ENCODE data around the gene MLH1. TPM values are rescaled to one million over a fixed set of nuclear protein-coding genes. Genes with fewer than 3 reads are reported as not detected.

MLH1 gene
- total and polyA plus RNA-seq, 2 of the 8 experiments (the other 6 are each of a cell fraction or from before 2014, with no cell fraction given): 36.4 to 47.3 TPM

DNA sequence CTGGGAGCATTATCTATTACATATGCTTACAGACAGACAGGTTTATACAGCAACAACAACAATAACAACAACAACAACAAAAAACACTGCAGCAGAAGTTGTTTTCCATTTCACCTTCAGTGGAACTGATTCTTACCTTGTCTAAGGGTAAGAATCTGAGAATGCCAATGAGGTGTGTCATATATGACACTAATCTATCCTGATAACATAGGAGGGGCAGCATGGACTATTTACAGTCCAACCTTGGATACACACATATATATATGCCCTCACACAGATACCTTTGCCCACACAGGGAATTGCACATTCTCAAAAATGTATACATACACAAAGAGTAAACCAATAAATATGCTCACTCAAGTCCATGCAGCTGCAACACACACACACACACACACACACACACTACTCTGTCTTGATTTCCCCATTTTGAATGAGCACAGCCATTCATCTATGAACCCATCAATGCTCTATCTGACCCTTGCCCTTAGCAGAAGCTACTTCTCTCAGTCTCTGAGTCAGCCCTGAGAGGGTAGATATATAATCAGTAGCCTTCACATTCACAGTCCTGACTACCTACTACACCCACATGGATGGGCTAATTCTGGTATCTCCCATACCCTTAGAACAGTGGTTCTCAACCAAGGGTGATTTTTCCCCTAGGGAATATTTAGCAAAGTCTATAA lies 38.7 kb upstream of the MLH1 start:
- no peak overlapping the region for H4K5ac ChIP-seq (ENCODE audit: insufficient read length, low read depth, low read length)
- H3K14ac ChIP-seq (ENCODE audit: insufficient read length): no peak overlapping the region
- H2AK5ac ChIP-seq (ENCODE audit: low read depth, low read length): no peak overlapping the region
- no peaks in the 10 kb centered on the region for H3K23me2 ChIP-seq (ENCODE audit: low read depth, low read length)
- no peaks in the 10 kb centered on the region for H3K36me3 ChIP-seq (ENCODE audit: control insufficient read depth in 2 of 4, insufficient read depth in 4 of 4, low read length in 3 of 4)
- ChIA-PET POLR2A (ENCODE audit: partially characterized antibody) (interaction anchor here (6.8 kb wide), 1 partner anchor 10 kb away, joined by 25 read pairs; the partner anchor contains the start of gene TRANK1), CTCF (ENCODE audit: partially characterized antibody) (interaction anchor here (0.5 to 9.6 kb wide), 9 partner anchors 9 to 259 kb away, joined by 3 to 125 read pairs (median 6); no protein-coding TSS in a partner anchor)
- no peak overlapping the region for H2BK120ac ChIP-seq (replicated peaks; ENCODE audit: low read depth, low read length)
- H3K9ac ChIP-seq (replicated peaks in 1 of 4; ENCODE audit: extremely low read depth in 1 of 4, low read depth in 3 of 4, low read length in 3 of 4): no peak overlapping the region
- H3K56ac ChIP-seq (replicated peaks; ENCODE audit: insufficient read length, low read depth, low read length): no peak overlapping the region
- H3K79me2 ChIP-seq (ENCODE audit: control insufficient read depth in 1 of 2, insufficient read depth in 2 of 2, low read length in 2 of 2): no peaks in the 10 kb centered on the region
- peaks cover 0 to 2% (median 0%) of the 10 kb centered on the region in 4 experiments; a peak in 2 of 7 replicates for H3K4me1 ChIP-seq (replicated peaks in 1 of 4; ENCODE audit: control insufficient read depth in 3 of 4, insufficient read depth in 4 of 4, low read length in 3 of 4)
- no peak overlapping the region for H3K4me2 ChIP-seq (ENCODE audit: insufficient read depth in 1 of 2, low read depth in 2 of 2, low read length in 2 of 2)
- no peak overlapping the region for H2BK15ac ChIP-seq (ENCODE audit: low read length)
- H3K27me3 ChIP-seq (replicated peaks in 1 of 4; ENCODE audit: control insufficient read depth in 3 of 4, extremely low read depth in 1 of 4, insufficient read depth in 3 of 4, low read length in 3 of 4): no peaks in the 10 kb centered on the region
- H4K91ac ChIP-seq (replicated peaks; ENCODE audit: insufficient read length, low read length): no peak overlapping the region
- H4K20me1 ChIP-seq (replicated peaks in 1 of 2; ENCODE audit: control insufficient read depth in 1 of 2, insufficient read depth in 2 of 2, low read length in 2 of 2): no peaks in the 10 kb centered on the region
- no peaks in the 10 kb centered on the region for H3K79me1 ChIP-seq (ENCODE audit: low read depth, low read length)
- no peak overlapping the region for H2BK12ac ChIP-seq (ENCODE audit: low read depth, low read length)
- no peak overlapping the region for H4K8ac ChIP-seq (ENCODE audit: extremely low read depth, insufficient read depth, low read length)
- H2BK5ac ChIP-seq (ENCODE audit: low read depth, low read length): no peak overlapping the region
- no peak for FAIRE-seq
- peak in 1 of 2 experiments; percentile 20 for DNase-seq (ENCODE audit: low read depth in 1 of 2, low spot score in 2 of 2)
- H3K27ac ChIP-seq (ENCODE audit: low read depth, low read length): no peak overlapping the region
- no peak overlapping the region for H3K4me3 ChIP-seq (ENCODE audit: extremely low read depth in 1 of 4, insufficient read depth in 2 of 4, low read depth in 3 of 4, low read length in 4 of 4)
- no peaks in the 10 kb centered on the region for H3K9me3 ChIP-seq (ENCODE audit: insufficient read depth in 2 of 2, low read depth in 1 of 2, low read length in 1 of 2)
- no peak overlapping the region for H2BK20ac ChIP-seq (ENCODE audit: low read length)
- no peak overlapping the region for H3K4ac ChIP-seq (replicated peaks; ENCODE audit: insufficient read length, low read depth, low read length)
- H3K18ac ChIP-seq (ENCODE audit: extremely low read depth, low read length): no peak overlapping the region
- no peak overlapping the region for H2AFZ ChIP-seq (ENCODE audit: low read length)
- H3K23ac ChIP-seq (ENCODE audit: insufficient read length): no peak overlapping the region
- TF ChIP-seq CHD2 (IDR thresholded peaks at IDR 0.05; ENCODE audit: low read length): no peak
- no peak for TF ChIP-seq SIX5 (IDR thresholded peaks at IDR 0.05; ENCODE audit: low read depth, low read length)
- TF ChIP-seq HDAC6 (IDR thresholded peaks at IDR 0.05; ENCODE audit: low read depth, low read length): no peak
- TF ChIP-seq SP4 (IDR thresholded peaks at IDR 0.05; ENCODE audit: low read length): no peak
- no peak for TF ChIP-seq SP1 (IDR thresholded peaks at IDR 0.05; ENCODE audit: low read depth, low read length)
- TF ChIP-seq ZNF274 (IDR thresholded peaks at IDR 0.05; ENCODE audit: borderline replicate concordance, extremely low read depth, low read length): no peak
- no peak for TF ChIP-seq RNF2 (IDR thresholded peaks at IDR 0.05; ENCODE audit: borderline replicate concordance, low read depth, low read length, missing control alignments, poor library complexity, severe bottlenecking)
- no peak for TF ChIP-seq NANOG (IDR thresholded peaks at IDR 0.05; ENCODE audit: insufficient read depth, low read depth, low read length, poor library complexity, severe bottlenecking)
- no peak for TF ChIP-seq JUND (IDR thresholded peaks at IDR 0.05; ENCODE audit: low read length)
- TF ChIP-seq GABPA (IDR thresholded peaks at IDR 0.05; ENCODE audit: borderline replicate concordance, insufficient read depth, low read length): no peak
- no peak for TF ChIP-seq NRF1 (IDR thresholded peaks at IDR 0.05; ENCODE audit: low read depth, low read length)
- TF ChIP-seq, protein P1, sequence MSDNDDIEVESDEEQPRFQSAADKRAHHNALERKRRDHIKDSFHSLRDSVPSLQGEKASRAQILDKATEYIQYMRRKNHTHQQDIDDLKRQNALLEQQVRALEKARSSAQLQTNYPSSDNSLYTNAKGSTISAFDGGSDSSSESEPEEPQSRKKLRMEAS (IDR thresholded peaks at IDR 0.05): no peak
- TF ChIP-seq SRF (IDR thresholded peaks at IDR 0.05; ENCODE audit: low read depth, low read length): no peak
- TF ChIP-seq HDAC2 (IDR thresholded peaks at IDR 0.05; ENCODE audit: borderline replicate concordance in 1 of 2, low read depth in 2 of 2, low read length in 2 of 2): no peak

Measured in H1 (cell line).